MCF 10A (cell line): ENCODE results near the gene OR1D5. TPM values are rescaled to one million over a fixed set of nuclear protein-coding genes. Genes with fewer than 3 reads are reported as not detected.

Experiments
- BruUV-seq: library from RNA; stranded (reverse); fragments of 400-500 nt; replicated peaks from 2 replicates; lab custom pipeline; 2021; lab: Mats Ljungman, UMichigan
- CTCF ChIA-PET: fragments of 300-600 bp; sonication (Branson Sonifier 250); formaldehyde crosslinking; extraction: SDS; loops from one replicate; lab custom pipeline; 2021; ENCODE audit warnings: antibody characterized with exemption, inconsistent platforms; lab: Yijun Ruan, JAX
- POLR2A ChIA-PET: fragments of 300-600, 350-650 bp; sonication (Branson Sonifier 250); formaldehyde crosslinking; extraction: SDS; loops from one replicate; lab custom pipeline; 2020; ENCODE audit warnings: antibody characterized with exemption, inconsistent platforms; lab: Yijun Ruan, JAX
- DNase-seq: peaks from one replicate; pipeline ENCODE4 v3.0.0-alpha.2; 2018; ENCODE audit not compliant: unreplicated experiment
- H3K27ac Mint-ChIP-seq: one replicate; pipeline ENCODE4 v1.8.0; 2022; ENCODE audit warnings: mild to moderate bottlenecking, low read depth, mixed read lengths; ENCODE audit not compliant: unreplicated experiment
- H3K27me3 Mint-ChIP-seq: one replicate; pipeline ENCODE4 v1.8.0; 2022; ENCODE audit warnings: mixed read lengths; ENCODE audit not compliant: insufficient read depth, unreplicated experiment
- H3K36me3 Mint-ChIP-seq: one replicate; pipeline ENCODE4 v1.8.0; 2022; ENCODE audit warnings: mild to moderate bottlenecking, moderate library complexity, mixed read lengths; ENCODE audit not compliant: insufficient read depth, unreplicated experiment
- H3K4me1 Mint-ChIP-seq: one replicate; pipeline ENCODE4 v1.8.0; 2022; ENCODE audit warnings: mixed read lengths; ENCODE audit not compliant: insufficient read depth, unreplicated experiment
- H3K4me3 Mint-ChIP-seq: one replicate; pipeline ENCODE4 v1.8.0; 2022; ENCODE audit warnings: mild to moderate bottlenecking, moderate library complexity, mixed read lengths; ENCODE audit not compliant: unreplicated experiment
- H3K9me3 Mint-ChIP-seq: one replicate; pipeline ENCODE4 v1.8.0; 2022; ENCODE audit warnings: mixed read lengths; ENCODE audit not compliant: unreplicated experiment
- CTCF ChIP-seq: fragments of 200-600 bp; IDR thresholded peaks from one replicate; pipeline ENCODE4 v1.8.0; 2022; ENCODE audit warnings: antibody characterized with exemption, mild to moderate bottlenecking; ENCODE audit not compliant: unreplicated experiment
- intact Hi-C: fragments of 100-400 bp; cut with micrococcal nuclease; formaldehyde crosslinking; loops from 2 replicates; pipeline ENCODE4 v1.14.1; 2022
- total RNA-seq: library from RNA; stranded (reverse); gene quantifications from 2 replicates; pipeline ENCODE4 v1.2.3, GENCODE V29; 2022

Gene OR1D5
- total RNA-seq, 1 experiment from 2014 or later = not detected

- H3K27me3 Mint-ChIP-seq = no peaks in the 10 kb centered on the region
- POLR2A ChIA-PET = no interaction called here
- no TSS peak for BruUV-seq
- H3K27ac Mint-ChIP-seq = no peak overlapping the region
- intact Hi-C loops = no loop called here
- CTCF ChIA-PET = no interaction called here
- no peak overlapping the region for H3K4me3 Mint-ChIP-seq
- H3K36me3 Mint-ChIP-seq = peaks cover 29% of the 10 kb centered on the region
- peaks cover 21% of the 10 kb centered on the region for H3K9me3 Mint-ChIP-seq
- no peak for DNase-seq
- TF ChIP-seq CTCF = no peak
- peaks cover 24% of the 10 kb centered on the region for H3K4me1 Mint-ChIP-seq
Observed at GRCh38 chr17:3026856-3027751, 36.3 kb downstream of the OR1D5 start.

- ChIA-PET CTCF (interaction anchor here (0.6 kb wide), 1 partner anchor 12 kb away, joined by 3 read pairs; no protein-coding TSS in a partner anchor), POLR2A (no interaction called here)
- TF ChIP-seq CTCF = no peak
- Mint-ChIP-seq H3K27ac (no peak overlapping the region), H3K9me3 (peaks cover 26% of the 10 kb centered on the region), H3K4me3 (no peak overlapping the region), H3K4me1 (peaks cover 24% of the 10 kb centered on the region), H3K36me3 (peaks cover 37% of the 10 kb centered on the region), H3K27me3 (no peaks in the 10 kb centered on the region)
- intact Hi-C loops = no loop called here
- no peak for DNase-seq
- no TSS peak for BruUV-seq
Observed at GRCh38 chr17:3026125-3026855, 37.1 kb downstream of the OR1D5 start.

DNA sequence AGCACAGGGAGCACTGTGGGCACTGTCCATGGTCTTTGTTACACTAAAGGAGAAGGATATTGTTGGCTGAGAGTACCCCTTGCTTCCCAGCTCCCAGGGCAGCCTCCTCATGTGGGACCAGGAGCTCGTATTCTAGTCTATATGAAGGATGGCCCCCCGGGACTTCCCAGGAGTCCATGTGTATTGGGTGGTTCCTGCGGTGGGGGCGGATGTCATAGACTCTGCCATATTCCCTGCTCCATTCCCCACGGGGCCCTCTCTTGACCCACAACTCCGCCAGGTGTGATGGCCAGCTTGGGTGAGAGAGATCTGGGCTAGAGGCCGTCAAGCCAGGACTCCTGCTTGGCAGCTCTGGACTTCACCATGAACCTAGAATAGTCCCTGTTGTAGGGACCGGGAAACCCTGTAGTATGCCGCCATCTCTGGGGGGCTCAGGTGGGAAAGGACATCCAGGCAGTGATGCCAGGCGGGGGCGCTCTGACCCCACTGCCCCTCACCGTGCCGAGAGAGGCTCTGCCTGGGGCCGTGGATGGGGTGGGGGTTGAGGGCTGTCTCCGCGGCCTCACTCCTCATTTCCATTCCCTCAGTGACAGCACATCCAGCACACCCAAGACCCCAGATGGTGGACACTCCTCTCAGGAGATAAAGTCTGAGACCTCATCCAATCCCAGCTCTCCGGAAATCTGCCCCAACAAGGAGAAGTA, 37.8 kb downstream of the OR1D5 start:
- POLR2A ChIA-PET = no interaction called here
- no peak for DNase-seq
- CTCF ChIA-PET = interaction anchor here (0.6 kb wide), 1 partner anchor 13 kb away, joined by 3 read pairs; no protein-coding TSS in a partner anchor
- no peak overlapping the region for H3K4me3 Mint-ChIP-seq
- H3K9me3 Mint-ChIP-seq = peaks cover 26% of the 10 kb centered on the region
- H3K36me3 Mint-ChIP-seq = peaks cover 45% of the 10 kb centered on the region
- intact Hi-C loops = no loop called here
- H3K4me1 Mint-ChIP-seq = peaks cover 23% of the 10 kb centered on the region
- BruUV-seq = no TSS peak
- no peaks in the 10 kb centered on the region for H3K27me3 Mint-ChIP-seq
- H3K27ac Mint-ChIP-seq = no peak overlapping the region
- TF ChIP-seq CTCF = no peak

DNA sequence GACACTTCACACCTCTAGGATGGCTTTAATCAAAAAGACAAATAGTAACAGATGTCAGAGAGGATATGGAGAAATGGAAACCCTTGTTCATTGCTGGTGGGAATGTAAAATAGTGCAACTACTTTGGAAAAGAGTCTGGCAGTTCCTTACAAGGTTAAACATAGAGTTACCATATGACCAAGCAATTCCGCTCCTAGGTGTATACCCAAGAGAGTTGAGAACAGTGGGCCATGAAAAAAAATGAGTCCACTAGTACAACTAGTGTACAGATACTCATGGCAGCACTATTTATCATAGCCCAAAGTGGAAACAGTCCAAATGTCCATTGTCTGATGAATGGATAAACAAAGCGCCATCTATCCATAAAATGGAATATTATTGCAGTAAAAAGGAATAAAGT, 39.1 kb downstream of the OR1D5 start:
- H3K36me3 Mint-ChIP-seq = peaks cover 51% of the 10 kb centered on the region
- DNase-seq = no peak
- no peaks in the 10 kb centered on the region for H3K27me3 Mint-ChIP-seq
- peaks cover 15% of the 10 kb centered on the region for H3K4me1 Mint-ChIP-seq
- ChIA-PET POLR2A (interaction anchor here (0.6 kb wide), 1 partner anchor 132 kb away, joined by 3 read pairs; no protein-coding TSS in a partner anchor), CTCF (no interaction called here)
- H3K27ac Mint-ChIP-seq = no peak overlapping the region
- no peak for TF ChIP-seq CTCF
- intact Hi-C loops = no loop called here
- peaks cover 26% of the 10 kb centered on the region for H3K9me3 Mint-ChIP-seq
- no peak overlapping the region for H3K4me3 Mint-ChIP-seq
- BruUV-seq = no TSS peak
